ENCODE measurements around the gene CD36. TPM values are rescaled to one million over a fixed set of nuclear protein-coding genes. Genes with fewer than 3 reads are reported as not detected.

The CD36 gene
- total RNA-seq (2021; fragmentation: NEBNext Ultra II Directional; extraction: Animal tissue kit (Norgen Biotek cat#: 25700)) (0.60 and 1.5 TPM in 2 replicates), polyA plus RNA-seq (2011; rRNA removed) (0.13 and 0.33 TPM in 2 replicates), polyA minus RNA-seq (2011; rRNA and poly(A)+ RNA removed) (0.66 and 3.1 TPM in 2 replicates)
- 0.32 TPM for polyA plus RNA-seq (2011; cell fraction: cytosol; rRNA removed)
- polyA plus RNA-seq (2011; cell fraction: nucleus; rRNA removed) = 0.33 TPM
- 0.68 to 2.3 TPM (median 1.5 TPM) in 4 replicates for polyA plus RNA-seq (2012, experiment 1 of 2)
- polyA plus RNA-seq (2012, experiment 2 of 2) = 0.37 TPM
- polyA plus RNA-seq (2013, experiment 1 of 2) = 0.32 TPM
- 0.46 TPM for polyA plus RNA-seq (2013, experiment 2 of 2)
- not detected for polyA minus RNA-seq (2011; cell fraction: cytosol; rRNA and poly(A)+ RNA removed)
- 0.50 TPM for polyA minus RNA-seq (2011; cell fraction: nucleus; rRNA and poly(A)+ RNA removed)
- long read RNA-seq, experiment 1, partial matches to known transcripts = 0 of 3 reads
- long read RNA-seq, experiment 1, other reads (novel, unspliced or antisense) = 3 of 3 reads
- long read RNA-seq, experiment 2, partial matches to known transcripts = 0 of 1 reads
- long read RNA-seq, experiment 2, other reads (novel, unspliced or antisense) = 1 of 1 reads

- Histone ChIP-seq H3K27ac (ENCODE audit: low read depth, low read length) (no peak within 1 kb of the TSS), H3K27me3 (replicated peaks in 1 of 4; ENCODE audit: control insufficient read depth in 3 of 4, extremely low read depth in 1 of 4, insufficient read depth in 3 of 4, low read length in 3 of 4) (no peaks in the 10 kb centered on the region), H4K91ac (replicated peaks; ENCODE audit: insufficient read length, low read length) (no peak within 1 kb of the TSS), H2BK5ac (ENCODE audit: low read depth, low read length) (no peak within 1 kb of the TSS), H3K9ac (replicated peaks in 1 of 4; ENCODE audit: extremely low read depth in 1 of 4, low read depth in 3 of 4, low read length in 3 of 4) (no peak within 1 kb of the TSS), H2BK15ac (ENCODE audit: low read length) (no peak within 1 kb of the TSS), H2BK20ac (ENCODE audit: low read length) (no peak within 1 kb of the TSS), H3K79me2 (ENCODE audit: control insufficient read depth in 1 of 2, insufficient read depth in 2 of 2, low read length in 2 of 2) (no peaks in the 10 kb centered on the region), H2AK5ac (ENCODE audit: low read depth, low read length) (no peak within 1 kb of the TSS), H3K23me2 (ENCODE audit: low read depth, low read length) (no peaks in the 10 kb centered on the region), H3K4me3 (ENCODE audit: extremely low read depth in 1 of 4, insufficient read depth in 2 of 4, low read depth in 3 of 4, low read length in 4 of 4) (no peak within 1 kb of the TSS), H4K20me1 (replicated peaks in 1 of 2; ENCODE audit: control insufficient read depth in 1 of 2, insufficient read depth in 2 of 2, low read length in 2 of 2) (no peaks in the 10 kb centered on the region), H3K79me1 (ENCODE audit: low read depth, low read length) (no peaks in the 10 kb centered on the region), H3K23ac (ENCODE audit: insufficient read length) (no peak within 1 kb of the TSS), H3K56ac (replicated peaks; ENCODE audit: insufficient read length, low read depth, low read length) (no peak within 1 kb of the TSS), H3K4ac (replicated peaks; ENCODE audit: insufficient read length, low read depth, low read length) (no peak within 1 kb of the TSS), H3K36me3 (ENCODE audit: control insufficient read depth in 2 of 4, insufficient read depth in 4 of 4, low read length in 3 of 4) (no peaks in the 10 kb centered on the region), H4K5ac (ENCODE audit: insufficient read length, low read depth, low read length) (no peak within 1 kb of the TSS), H3K18ac (ENCODE audit: extremely low read depth, low read length) (no peak within 1 kb of the TSS), H2BK12ac (ENCODE audit: low read depth, low read length) (no peak within 1 kb of the TSS), H4K8ac (ENCODE audit: extremely low read depth, insufficient read depth, low read length) (no peak within 1 kb of the TSS), H2BK120ac (replicated peaks; ENCODE audit: low read depth, low read length) (no peak within 1 kb of the TSS), H3K14ac (ENCODE audit: insufficient read length) (no peak within 1 kb of the TSS), H2AFZ (ENCODE audit: low read length) (no peak within 1 kb of the TSS), H3K9me3 (ENCODE audit: insufficient read depth in 2 of 2, low read depth in 1 of 2, low read length in 1 of 2) (no peaks in the 10 kb centered on the region), H3K4me1 (replicated peaks in 1 of 4; ENCODE audit: control insufficient read depth in 3 of 4, insufficient read depth in 4 of 4, low read length in 3 of 4) (no peaks in the 10 kb centered on the region), H3K4me2 (ENCODE audit: insufficient read depth in 1 of 2, low read depth in 2 of 2, low read length in 2 of 2) (no peak within 1 kb of the TSS)
- ChIA-PET CTCF (ENCODE audit: partially characterized antibody) (interaction anchor here (0.6 kb wide), 1 partner anchor 199 kb away, joined by 3 read pairs; no protein-coding TSS in a partner anchor), POLR2A (ENCODE audit: partially characterized antibody) (no interaction called here)
- DNase-seq (ENCODE audit: low read depth in 1 of 2, low spot score in 2 of 2) = no peak
- no peak for FAIRE-seq
- 85% methylated on average over 4 of the region's 4 CpGs; no CpG with 5 or more reads in 1 of the 2 experiments for WGBS, 2 experiments (ENCODE audit: extremely low coverage in 1 of 2, insufficient coverage in 1 of 2, insufficient read length in 1 of 2, insufficient replicate concordance in 2 of 2, low coverage in 1 of 2, low lambda C conversion rate in 2 of 2, missing lambda C conversion rate in 1 of 2)
- TF ChIP-seq RBBP5 (IDR thresholded peaks at IDR 0.05; ENCODE audit: borderline replicate concordance, low read depth, low read length) (no peak), CBX8 (IDR thresholded peaks at IDR 0.05; ENCODE audit: borderline replicate concordance, low read depth, low read length) (no peak), JUND (IDR thresholded peaks at IDR 0.05; ENCODE audit: low read length) (no peak), POLR2AphosphoS5 (IDR thresholded peaks at IDR 0.05; ENCODE audit: low read depth, low read length) (no peak), KDM1A (IDR thresholded peaks at IDR 0.05; ENCODE audit: borderline replicate concordance, low read length) (no peak), RXRA (IDR thresholded peaks at IDR 0.05; ENCODE audit: insufficient read depth, low read depth, low read length) (no peak), BRCA1 (IDR thresholded peaks at IDR 0.05; ENCODE audit: low read depth, low read length) (no peak), SP2 (IDR thresholded peaks at IDR 0.05; ENCODE audit: low read length) (no peak), MAFK (IDR thresholded peaks at IDR 0.05; ENCODE audit: low read depth, low read length) (no peak)
These were observed at the start of gene CD36 for GRCh38 chr7:80637911-80638765. Gene CD36, plus strand, starts transcription at chr7:80638642. Its CDS starts 8,099 bp downstream, at chr7:80646741.

Measured in H1 (cell line).